ENCODE results near the gene OR5K2. TPM values are rescaled to one million over a fixed set of nuclear protein-coding genes. Genes with fewer than 3 reads are reported as not detected.

OR5K2 gene
- total RNA-seq, 2 experiments from 2014 or later: not detected

DNA sequence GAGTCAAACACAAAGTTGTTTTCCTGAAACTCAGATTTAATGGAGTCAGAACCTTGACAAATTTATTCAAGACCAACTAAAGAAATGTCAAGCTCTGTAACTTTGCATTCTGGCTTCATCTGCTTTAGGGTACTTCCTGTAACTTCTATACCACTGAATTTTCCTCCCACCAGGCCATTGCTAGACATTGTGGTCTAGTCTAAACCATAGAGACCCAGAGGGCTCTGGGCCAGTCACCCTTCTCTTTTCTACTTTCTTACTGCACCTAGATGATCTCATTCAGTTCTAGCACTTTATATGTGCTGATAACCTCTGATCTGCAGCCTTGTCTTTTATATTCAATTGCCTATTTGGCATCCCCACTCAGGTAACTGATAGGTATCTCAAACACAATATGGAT is 37.3 kb upstream of the OR5K2 start:
- TF ChIP-seq, protein P1, sequence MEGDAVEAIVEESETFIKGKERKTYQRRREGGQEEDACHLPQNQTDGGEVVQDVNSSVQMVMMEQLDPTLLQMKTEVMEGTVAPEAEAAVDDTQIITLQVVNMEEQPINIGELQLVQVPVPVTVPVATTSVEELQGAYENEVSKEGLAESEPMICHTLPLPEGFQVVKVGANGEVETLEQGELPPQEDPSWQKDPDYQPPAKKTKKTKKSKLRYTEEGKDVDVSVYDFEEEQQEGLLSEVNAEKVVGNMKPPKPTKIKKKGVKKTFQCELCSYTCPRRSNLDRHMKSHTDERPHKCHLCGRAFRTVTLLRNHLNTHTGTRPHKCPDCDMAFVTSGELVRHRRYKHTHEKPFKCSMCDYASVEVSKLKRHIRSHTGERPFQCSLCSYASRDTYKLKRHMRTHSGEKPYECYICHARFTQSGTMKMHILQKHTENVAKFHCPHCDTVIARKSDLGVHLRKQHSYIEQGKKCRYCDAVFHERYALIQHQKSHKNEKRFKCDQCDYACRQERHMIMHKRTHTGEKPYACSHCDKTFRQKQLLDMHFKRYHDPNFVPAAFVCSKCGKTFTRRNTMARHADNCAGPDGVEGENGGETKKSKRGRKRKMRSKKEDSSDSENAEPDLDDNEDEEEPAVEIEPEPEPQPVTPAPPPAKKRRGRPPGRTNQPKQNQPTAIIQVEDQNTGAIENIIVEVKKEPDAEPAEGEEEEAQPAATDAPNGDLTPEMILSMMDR (IDR thresholded peaks at IDR 0.05): no peak
- Mint-ChIP-seq H3K4me1 (ENCODE audit: low read depth) (no peaks in the 10 kb centered on the region), H3K4me3 (no peak overlapping the region), H3K36me3 (ENCODE audit: low read depth) (no peaks in the 10 kb centered on the region), H3K27me3 (no peaks in the 10 kb centered on the region), H3K27ac (no peak overlapping the region), H3K9me3 (peaks cover 4% of the 10 kb centered on the region)
- intact Hi-C loops (cut with DNase I, micrococcal nuclease): no loop called here
- H3K36me3 ChIP-seq (ENCODE audit: insufficient read depth, low read length): no peaks in the 10 kb centered on the region
- no peaks in the 10 kb centered on the region for H3K27me3 ChIP-seq (ENCODE audit: control insufficient read depth in 1 of 2, insufficient read depth in 2 of 2, low read length in 2 of 2)
- ATAC-seq (ENCODE audit: poor library complexity): no peak
- H3K4me3 ChIP-seq (ENCODE audit: low read length): no peak overlapping the region
- no peak overlapping the region for H3K27ac ChIP-seq (ENCODE audit: low read depth in 1 of 2, low read length in 2 of 2)
- POLR2A ChIA-PET: no interaction called here
- H3K9me3 ChIP-seq (ENCODE audit: control insufficient read depth in 1 of 2, insufficient read depth in 1 of 2, low read length in 2 of 2): no peaks in the 10 kb centered on the region
- H3K4me1 ChIP-seq (ENCODE audit: insufficient read depth, low read length): no peaks in the 10 kb centered on the region
- CTCF ChIA-PET: no interaction called here
- DNase-seq: no peak

DNA sequence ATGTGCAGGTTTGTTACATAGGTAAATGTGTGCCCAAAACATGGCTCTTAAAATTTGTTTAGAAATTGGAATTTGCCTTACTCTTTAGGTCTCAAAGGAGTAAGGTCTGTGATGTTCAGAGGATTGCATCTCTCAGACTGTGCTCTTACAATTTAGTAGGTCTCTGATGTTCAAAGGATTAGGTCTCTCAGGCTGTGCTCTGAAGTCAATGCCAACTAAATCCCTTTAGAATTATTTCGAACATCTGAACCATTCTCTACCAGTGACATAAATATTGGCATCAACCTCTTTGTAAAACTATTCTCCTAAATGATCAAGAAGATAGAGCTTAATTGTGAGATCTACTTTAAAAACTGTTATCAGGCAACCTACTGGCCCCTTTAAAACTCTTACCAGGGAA is 34.6 kb upstream of the OR5K2 start, which contains the start of gene OR5K1:
OR5K1 (plus strand) TSS at position 301 of the 400 bp plus-strand sequence. CDS start 6,376 bp downstream, outside the sequence.
- DNase-seq (no peak), ATAC-seq (ENCODE audit: poor library complexity) (no peak)
- Mint-ChIP-seq H3K36me3 (ENCODE audit: low read depth) (no peaks in the 10 kb centered on the region), H3K4me3 (no peak within 1 kb of the TSS), H3K9me3 (peaks cover 4% of the 10 kb centered on the region), H3K27me3 (no peaks in the 10 kb centered on the region), H3K4me1 (ENCODE audit: low read depth) (no peaks in the 10 kb centered on the region), H3K27ac (no peak within 1 kb of the TSS)
- H3K4me1 ChIP-seq (ENCODE audit: insufficient read depth, low read length): no peaks in the 10 kb centered on the region
- no peaks in the 10 kb centered on the region for H3K9me3 ChIP-seq (ENCODE audit: control insufficient read depth in 1 of 2, insufficient read depth in 1 of 2, low read length in 2 of 2)
- CTCF ChIA-PET: interaction anchor here (1.3 kb wide), 1 partner anchor 10 kb away, joined by 3 read pairs; no protein-coding TSS in a partner anchor
- TF ChIP-seq, protein P1 (IDR thresholded peaks at IDR 0.05): no peak
- no peak within 1 kb of the TSS for H3K27ac ChIP-seq (ENCODE audit: low read depth in 1 of 2, low read length in 2 of 2)
- no peak within 1 kb of the TSS for H3K4me3 ChIP-seq (ENCODE audit: low read length)
- no peaks in the 10 kb centered on the region for H3K27me3 ChIP-seq (ENCODE audit: control insufficient read depth in 1 of 2, insufficient read depth in 2 of 2, low read length in 2 of 2)
- H3K36me3 ChIP-seq (ENCODE audit: insufficient read depth, low read length): no peaks in the 10 kb centered on the region
- intact Hi-C loops (cut with DNase I, micrococcal nuclease): no loop called here
- POLR2A ChIA-PET: no interaction called here

- Mint-ChIP-seq H3K27me3 (peaks cover 32% of the 10 kb centered on the region), H3K4me1 (ENCODE audit: low read depth) (no peaks in the 10 kb centered on the region), H3K4me3 (no peak overlapping the region), H3K36me3 (ENCODE audit: low read depth) (peaks cover 28% of the 10 kb centered on the region), H3K9me3 (peaks cover 14% of the 10 kb centered on the region), H3K27ac (no peak overlapping the region)
- no peaks in the 10 kb centered on the region for H3K36me3 ChIP-seq (ENCODE audit: insufficient read depth, low read length)
- H3K4me3 ChIP-seq (ENCODE audit: low read length): no peak overlapping the region
- H3K4me1 ChIP-seq (ENCODE audit: insufficient read depth, low read length): no peaks in the 10 kb centered on the region
- no peaks in the 10 kb centered on the region for H3K27me3 ChIP-seq (ENCODE audit: control insufficient read depth in 1 of 2, insufficient read depth in 2 of 2, low read length in 2 of 2)
- ChIA-PET POLR2A (no interaction called here), CTCF (no interaction called here)
- DNase-seq: no peak
- no peak overlapping the region for H3K27ac ChIP-seq (ENCODE audit: low read depth in 1 of 2, low read length in 2 of 2)
- peaks cover 8 to 14% of the 10 kb centered on the region in 2 experiments for H3K9me3 ChIP-seq (ENCODE audit: control insufficient read depth in 1 of 2, insufficient read depth in 1 of 2, low read length in 2 of 2)
- ATAC-seq (ENCODE audit: poor library complexity): no peak
- TF ChIP-seq, protein P1 (IDR thresholded peaks at IDR 0.05): no peak
- intact Hi-C loops (cut with DNase I, micrococcal nuclease): no loop called here
These were observed 14.6 kb upstream of the OR5K2 start for GRCh38 chr3:98482717-98483482.
